OCI-LY1 (cell line): ENCODE results near the gene ZNF667.

ENCODE experiments used
- H2AFZ ChIP-seq: fragments of 200-600 bp; sonication (generic), shearing (Covaris generic); 2 replicates; pipeline ENCODE4 v1.6.0; 2014; ENCODE audit warnings: antibody characterized with exemption, mild to moderate bottlenecking, low read length
- H3F3A ChIP-seq: fragments of 200-600 bp; sonication (generic), shearing (Covaris generic); 2 replicates; pipeline ENCODE4 v1.6.0; 2014; ENCODE audit warnings: mild to moderate bottlenecking, antibody characterized with exemption, low read length, moderate library complexity; ENCODE audit not compliant: insufficient read depth
- H3K27ac ChIP-seq: fragments of 200-600 bp; sonication (generic); 2 replicates; pipeline ENCODE4 v1.5.1; 2014; ENCODE audit warnings: low read length, mixed run types, mild to moderate bottlenecking, low read depth; ENCODE audit not compliant: poor library complexity, severe bottlenecking
- H3K27me3 ChIP-seq: fragments of 200-600 bp; sonication (generic); 2 replicates; pipeline ENCODE4 v1.6.0; 2014; ENCODE audit warnings: antibody characterized with exemption, mild to moderate bottlenecking, low read length, moderate library complexity; ENCODE audit not compliant: insufficient read depth
- H3K36me3 ChIP-seq: fragments of 200-600 bp; sonication (generic); 2 replicates; pipeline ENCODE4 v1.6.1; 2014; ENCODE audit warnings: mild to moderate bottlenecking, antibody characterized with exemption, low read length, moderate library complexity, mixed read lengths; ENCODE audit not compliant: insufficient read depth
- H3K4me1 ChIP-seq: fragments of 200-600 bp; sonication (generic); 2 replicates; pipeline ENCODE4 v1.5.1; 2014; ENCODE audit warnings: mild to moderate bottlenecking, low read length, moderate library complexity; ENCODE audit not compliant: insufficient read depth, severe bottlenecking
- H3K4me2 ChIP-seq: fragments of 200-600 bp; sonication (generic), shearing (Covaris generic); 2 replicates; pipeline ENCODE4 v1.6.1; 2014; ENCODE audit warnings: low read length
- H3K4me3 ChIP-seq: fragments of 200-600 bp; sonication (generic); 2 replicates; pipeline ENCODE4 v1.5.1; 2014; ENCODE audit warnings: low read length, low read depth, mild to moderate bottlenecking, mixed read lengths; ENCODE audit not compliant: poor library complexity, severe bottlenecking
- H3K79me2 ChIP-seq: fragments of 200-600 bp; shearing (Covaris generic); 2 replicates; pipeline ENCODE4 v1.6.1; 2016; ENCODE audit warnings: mixed run types, low read length, mixed read lengths; ENCODE audit not compliant: insufficient read depth
- H3K9ac ChIP-seq: fragments of 200-600 bp; sonication (generic), shearing (Covaris generic); 2 replicates; pipeline ENCODE4 v1.6.1; 2014; ENCODE audit warnings: mild to moderate bottlenecking, low read length, mixed read lengths
- H3K9me2 ChIP-seq: fragments of 200-600 bp; sonication (generic), shearing (Covaris generic); 2 replicates; pipeline ENCODE4 v1.6.1; 2014; ENCODE audit warnings: low read depth, mild to moderate bottlenecking, low read length, mixed read lengths
- H3K9me3 ChIP-seq: fragments of 200-600 bp; shearing (Covaris generic); 2 replicates; pipeline ENCODE4 v1.6.1; 2014; ENCODE audit warnings: low read length, mixed read lengths
- H4K20me1 ChIP-seq: fragments of 200-600 bp; sonication (generic), shearing (Covaris generic); 2 replicates; pipeline ENCODE4 v1.6.0; 2016; ENCODE audit warnings: mild to moderate bottlenecking, low read length; ENCODE audit not compliant: insufficient read depth
- CTCF ChIP-seq: fragments of 200-600 bp; sonication (generic), shearing (Covaris generic); IDR thresholded peaks from 2 replicates; pipeline ENCODE4 v1.5.1; 2017; ENCODE audit warnings: mild to moderate bottlenecking, antibody characterized with exemption, low read length, moderate library complexity, mixed read lengths
- EZH2 ChIP-seq: fragments of 200-600 bp; sonication (generic), shearing (Covaris generic); IDR thresholded peaks from 2 replicates; pipeline ENCODE4 v1.8.0; 2017; ENCODE audit warnings: borderline replicate concordance, mixed run types, mild to moderate bottlenecking, antibody characterized with exemption, low read length, moderate library complexity, mixed read lengths

ZNF667 gene

GRCh38 chr19:56507446-56508289 lies 30.5 kb upstream of the ZNF667 start, which contains the start of gene ZNF471:
Gene ZNF471 (plus strand): TSS chr19:56507855. CDS start chr19:56511572, 3,717 bp downstream.
- Histone ChIP-seq H3K9me2 (no peaks in the 10 kb centered on the region), H3K27me3 (no peaks in the 10 kb centered on the region), H3K79me2 (no peaks in the 10 kb centered on the region), H3K36me3 (no peaks in the 10 kb centered on the region), H3F3A (no peaks in the 10 kb centered on the region), H3K27ac (no peak within 1 kb of the TSS), H3K4me1 (no peaks in the 10 kb centered on the region), H3K4me2 (no peak within 1 kb of the TSS), H3K9me3 (no peaks in the 10 kb centered on the region), H3K9ac (no peak within 1 kb of the TSS), H4K20me1 (no peaks in the 10 kb centered on the region), H2AFZ (no peak within 1 kb of the TSS), H3K4me3 (no peak within 1 kb of the TSS)
- TF ChIP-seq CTCF: no peak
- TF ChIP-seq EZH2: no peak

- no peak overlapping the region for H3K4me3 ChIP-seq
- H3K4me1 ChIP-seq: no peaks in the 10 kb centered on the region
- H3F3A ChIP-seq: no peaks in the 10 kb centered on the region
- no peak overlapping the region for H3K4me2 ChIP-seq
- no peak for TF ChIP-seq EZH2
- TF ChIP-seq CTCF: no peak
- no peak overlapping the region for H3K9ac ChIP-seq
- H3K9me2 ChIP-seq: no peaks in the 10 kb centered on the region
- no peaks in the 10 kb centered on the region for H4K20me1 ChIP-seq
- no peaks in the 10 kb centered on the region for H3K27me3 ChIP-seq
- no peak overlapping the region for H2AFZ ChIP-seq
- H3K27ac ChIP-seq: no peak overlapping the region
- H3K79me2 ChIP-seq: no peaks in the 10 kb centered on the region
- H3K9me3 ChIP-seq: no peaks in the 10 kb centered on the region
- no peaks in the 10 kb centered on the region for H3K36me3 ChIP-seq
These were observed 27.4 kb upstream of the ZNF667 start for GRCh38 chr19:56504581-56504980.

DNA sequence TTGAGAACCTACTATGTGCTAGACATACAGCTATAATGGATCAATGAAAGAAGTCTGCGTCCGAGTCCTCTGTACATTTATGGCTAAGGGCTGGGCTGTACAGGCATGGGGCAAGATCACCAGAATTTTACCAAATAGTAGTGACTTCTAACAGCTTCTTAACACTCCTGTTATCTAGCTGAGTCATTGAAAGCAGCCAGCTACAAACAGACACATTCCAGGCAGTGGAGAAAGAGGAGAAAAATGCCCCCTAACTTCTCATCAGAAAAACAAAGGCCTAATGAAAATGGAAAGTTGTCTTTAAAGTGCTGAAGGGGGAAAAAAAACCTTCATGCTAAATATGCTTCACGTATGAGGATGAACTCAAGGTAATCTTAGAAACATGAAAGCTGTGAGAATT lies 14.3 kb upstream of the ZNF667 start:
- Histone ChIP-seq H4K20me1 (no peaks in the 10 kb centered on the region), H3K4me1 (no peaks in the 10 kb centered on the region), H3K4me2 (no peak overlapping the region), H3K9me3 (no peaks in the 10 kb centered on the region), H3K9ac (no peak overlapping the region), H3F3A (no peaks in the 10 kb centered on the region), H3K36me3 (no peaks in the 10 kb centered on the region), H3K9me2 (no peaks in the 10 kb centered on the region), H3K79me2 (no peaks in the 10 kb centered on the region), H3K4me3 (no peak overlapping the region), H2AFZ (no peak overlapping the region), H3K27me3 (no peaks in the 10 kb centered on the region), H3K27ac (no peak overlapping the region)
- TF ChIP-seq EZH2 (no peak), CTCF (no peak)
